Measurements from ENCODE around the gene SYNGR2.

Gene SYNGR2

GRCh38 chr17:78173097-78173715 is 4.8 kb downstream of the SYNGR2 start:
- DNase-seq: no peak

GRCh38 chr17:78174346-78174869 is 6.0 kb downstream of the SYNGR2 start:
- DNase-seq: no peak

DNA sequence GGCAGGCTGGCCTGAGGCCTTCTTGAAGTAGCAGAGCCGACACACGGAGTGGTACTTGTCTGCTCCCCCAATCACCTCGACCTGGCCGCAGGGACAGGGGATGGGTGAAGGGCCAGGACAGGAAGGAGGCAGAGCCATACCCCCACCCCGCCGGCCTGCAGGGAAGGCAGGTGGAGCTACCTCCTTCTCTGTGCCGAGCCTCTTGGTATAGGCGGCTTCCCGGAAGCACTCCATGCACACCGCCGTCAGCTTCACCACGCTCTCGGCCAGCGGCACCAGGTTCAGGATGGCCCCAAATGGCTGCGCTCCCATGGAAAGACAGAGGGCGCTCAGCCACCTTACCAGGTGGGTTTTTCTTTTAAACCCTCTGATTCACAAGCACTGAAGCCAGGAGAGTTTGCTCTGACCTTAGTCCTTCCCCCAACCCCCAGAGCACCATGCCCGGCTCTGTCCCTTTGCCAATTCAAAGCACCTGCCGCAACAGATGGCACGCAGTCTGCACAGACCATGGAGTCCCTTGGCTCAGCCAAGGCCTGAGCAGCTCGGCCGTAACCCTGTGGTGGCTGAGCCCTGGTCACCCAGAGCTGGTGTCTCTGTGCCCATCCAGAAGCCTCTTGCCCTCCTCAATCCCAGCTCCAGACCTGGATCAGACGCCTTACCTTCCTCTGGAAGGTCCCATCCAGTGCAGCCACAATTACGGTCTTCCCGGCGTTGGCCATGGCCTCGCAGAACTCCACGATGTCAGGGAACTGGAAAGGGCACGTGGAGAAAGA is 6.7 kb downstream of the SYNGR2 start:
- no peak for DNase-seq

- no peak for DNase-seq
Observed at GRCh38 chr17:78175643-78175981, 7.2 kb downstream of the SYNGR2 start.

- no peak for DNase-seq
Observed at GRCh38 chr17:78176548-78177025, 8.2 kb downstream of the SYNGR2 start.

DNA sequence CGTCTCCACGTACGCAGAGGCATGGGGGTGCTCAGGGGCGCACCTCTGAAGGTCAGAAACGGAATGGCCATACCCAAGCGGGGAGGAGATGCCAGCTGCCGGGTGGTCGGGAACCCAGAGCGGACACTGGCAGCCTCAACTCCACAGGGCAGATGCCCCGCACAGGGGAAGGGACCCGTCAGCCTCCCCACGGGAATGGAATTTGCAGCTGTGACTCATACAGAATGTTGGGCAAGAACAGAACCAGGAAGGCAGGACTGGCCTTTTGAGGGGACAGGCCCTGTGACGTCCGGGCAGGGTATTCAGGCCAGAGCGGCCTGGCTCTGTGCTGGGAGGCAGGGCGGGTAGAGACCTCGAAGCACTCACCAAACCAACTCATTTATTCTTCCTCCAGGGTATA is 11.0 kb downstream of the SYNGR2 start:
- DNase-seq: peak; percentile 28

DNA sequence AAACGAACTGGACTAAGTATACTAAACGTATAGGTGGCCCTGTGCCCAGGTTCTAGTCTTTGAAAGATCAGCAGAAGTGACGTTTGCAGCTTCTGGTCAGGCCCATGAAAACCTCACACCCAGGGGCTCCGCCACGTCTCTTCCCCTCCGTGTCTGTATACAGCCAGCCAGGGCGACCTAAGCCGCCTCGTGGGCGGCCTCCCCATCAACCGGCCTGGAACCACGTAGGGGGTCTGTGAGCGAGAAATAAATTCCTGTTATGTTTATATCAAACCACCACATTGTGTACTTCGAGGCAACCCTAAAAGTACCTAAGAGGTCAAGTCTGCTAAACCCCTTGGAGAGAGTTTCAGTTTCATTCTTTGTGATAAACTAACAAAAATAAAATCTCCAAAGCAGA is 11.7 kb downstream of the SYNGR2 start:
- no peak for DNase-seq

GRCh38 chr17:78180508-78180907 is 12.1 kb downstream of the SYNGR2 start:
- no peak for DNase-seq

DNA sequence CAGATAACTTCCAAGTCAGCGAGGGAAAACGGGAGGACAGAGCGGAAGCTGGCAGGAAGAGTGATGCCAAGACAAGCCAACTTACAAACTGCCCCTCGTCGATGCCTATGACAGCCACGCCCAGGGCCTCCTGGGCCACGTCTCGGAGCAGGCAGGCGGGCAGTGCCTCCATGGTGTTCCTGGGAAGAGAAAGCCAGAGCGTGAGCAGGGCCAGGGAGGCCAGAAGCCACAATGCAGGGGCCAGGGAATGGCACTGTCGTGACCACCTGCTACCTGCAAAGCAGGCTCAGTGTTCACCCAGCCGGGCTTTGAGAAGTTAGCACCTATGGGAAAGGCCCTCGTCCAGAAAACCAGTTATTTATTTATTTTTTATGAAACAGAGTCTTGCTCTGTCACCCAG is 14.1 kb downstream of the SYNGR2 start:
- DNase-seq: no peak

GRCh38 chr17:78183916-78184315 is 15.5 kb downstream of the SYNGR2 start:
- no peak for DNase-seq

DNA sequence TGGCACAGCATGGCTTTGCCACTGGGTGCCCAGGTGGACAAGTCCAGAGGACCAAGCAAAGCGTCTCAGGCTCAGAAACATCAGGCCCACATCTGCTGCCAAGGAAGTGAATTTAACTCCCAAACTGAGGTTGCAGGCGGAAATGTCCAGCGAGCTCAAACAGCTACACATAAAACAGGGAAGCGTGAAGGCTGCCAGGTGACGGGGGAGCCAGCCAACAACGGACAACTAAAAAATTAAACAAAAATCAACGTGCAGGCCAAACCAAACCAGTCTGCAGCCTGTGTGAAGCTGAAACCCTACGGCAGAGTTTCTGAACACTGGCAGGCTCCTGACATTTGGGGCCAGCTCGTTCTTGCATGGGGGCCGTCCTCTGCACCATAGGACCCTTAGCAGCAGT is 16.0 kb downstream of the SYNGR2 start:
- DNase-seq: no peak

DNA sequence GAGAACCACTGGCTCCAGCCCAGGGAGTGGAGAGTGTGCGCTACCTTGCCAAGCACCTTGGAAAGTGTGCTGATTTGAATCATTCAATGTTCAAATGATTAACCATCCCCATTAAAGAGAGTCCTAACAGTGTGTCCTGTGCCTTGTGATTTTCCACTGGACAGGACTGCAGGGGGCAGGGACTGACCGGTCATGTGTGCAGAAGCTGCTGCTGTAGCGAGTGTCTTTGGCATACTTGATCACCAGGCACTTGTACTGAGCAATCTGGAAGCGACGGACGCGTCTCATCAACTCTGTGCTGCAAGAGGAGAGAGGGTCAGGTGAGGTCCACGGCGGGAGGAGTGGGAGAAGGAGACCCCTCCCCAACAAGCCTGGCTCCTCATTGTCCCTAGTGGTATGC is 16.5 kb downstream of the SYNGR2 start:
- no peak for DNase-seq

- DNase-seq: peak; percentile 19
Observed at GRCh38 chr17:78185981-78186691, 17.8 kb downstream of the SYNGR2 start.

- DNase-seq: peak; percentile 98
Observed at GRCh38 chr17:78186692-78187595, 18.6 kb downstream of the SYNGR2 start, which contains the start of the genes AFMID and TK1. TSS of gene AFMID (plus strand) at chr17:78187362. CDS start at chr17:78187371, 9 bp downstream. TSS of gene TK1 (minus strand) at chr17:78187052. CDS start at chr17:78186994, 58 bp downstream.

- no peak for DNase-seq
Observed at GRCh38 chr17:78196716-78197115, 28.3 kb downstream of the SYNGR2 start.

DNA sequence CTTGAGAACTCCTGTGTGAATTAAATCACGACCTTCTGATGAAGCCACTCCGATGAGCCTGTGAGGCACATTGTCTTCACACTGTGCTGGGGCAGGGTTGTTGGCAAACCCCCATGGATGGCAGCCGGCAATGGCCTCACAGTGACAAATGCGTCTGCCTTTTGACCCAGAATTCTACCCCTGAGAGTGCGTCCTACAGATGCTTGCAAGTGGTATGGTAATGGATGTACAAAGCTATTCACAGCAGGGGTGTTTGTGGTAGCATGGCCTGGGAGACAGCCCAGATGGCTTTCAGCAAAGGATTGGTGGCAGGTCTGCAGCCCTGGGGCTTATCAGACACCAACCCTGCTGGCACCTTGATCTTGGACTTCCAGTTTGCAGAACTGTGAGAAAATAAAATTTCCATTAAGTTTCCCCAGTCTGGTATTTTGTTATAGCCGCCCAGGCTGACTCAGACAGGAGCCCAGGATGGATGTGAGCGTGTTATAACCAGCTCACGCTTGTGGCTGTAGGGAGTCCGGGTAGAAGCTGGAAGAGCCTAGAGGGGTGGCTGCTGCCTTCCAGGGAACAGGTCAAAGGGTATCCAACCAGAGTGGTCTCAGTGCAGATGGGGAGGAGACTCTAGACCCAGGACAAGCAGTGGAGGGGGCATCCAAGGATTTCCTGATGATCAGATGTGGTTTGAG is 28.9 kb downstream of the SYNGR2 start:
- DNase-seq: no peak

GRCh38 chr17:78200451-78200850 is 32.1 kb downstream of the SYNGR2 start:
- no peak for DNase-seq

DNA sequence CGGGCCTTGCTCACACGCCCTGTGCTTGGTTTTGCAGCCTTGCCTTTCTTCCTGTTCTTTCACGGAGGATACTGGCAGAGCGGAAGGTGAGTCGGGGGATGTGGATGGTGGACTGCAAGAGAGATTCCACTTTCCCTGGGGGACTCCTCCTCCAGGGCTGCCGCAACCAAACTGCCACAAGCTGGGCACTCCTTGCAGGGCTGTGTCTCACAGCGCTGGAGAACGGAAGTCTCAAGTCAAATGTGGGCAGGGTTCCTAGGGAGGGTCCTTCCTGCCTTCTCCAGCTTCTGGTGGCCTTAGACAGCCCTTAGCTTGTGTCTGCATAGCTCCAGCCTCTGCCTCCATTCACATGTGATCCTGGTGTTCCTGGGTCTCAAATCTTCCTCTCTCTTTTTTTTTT is 34.3 kb downstream of the SYNGR2 start:
- no peak for DNase-seq

GRCh38 chr17:78204387-78205123 is 36.2 kb downstream of the SYNGR2 start:
- DNase-seq: no peak

DNA sequence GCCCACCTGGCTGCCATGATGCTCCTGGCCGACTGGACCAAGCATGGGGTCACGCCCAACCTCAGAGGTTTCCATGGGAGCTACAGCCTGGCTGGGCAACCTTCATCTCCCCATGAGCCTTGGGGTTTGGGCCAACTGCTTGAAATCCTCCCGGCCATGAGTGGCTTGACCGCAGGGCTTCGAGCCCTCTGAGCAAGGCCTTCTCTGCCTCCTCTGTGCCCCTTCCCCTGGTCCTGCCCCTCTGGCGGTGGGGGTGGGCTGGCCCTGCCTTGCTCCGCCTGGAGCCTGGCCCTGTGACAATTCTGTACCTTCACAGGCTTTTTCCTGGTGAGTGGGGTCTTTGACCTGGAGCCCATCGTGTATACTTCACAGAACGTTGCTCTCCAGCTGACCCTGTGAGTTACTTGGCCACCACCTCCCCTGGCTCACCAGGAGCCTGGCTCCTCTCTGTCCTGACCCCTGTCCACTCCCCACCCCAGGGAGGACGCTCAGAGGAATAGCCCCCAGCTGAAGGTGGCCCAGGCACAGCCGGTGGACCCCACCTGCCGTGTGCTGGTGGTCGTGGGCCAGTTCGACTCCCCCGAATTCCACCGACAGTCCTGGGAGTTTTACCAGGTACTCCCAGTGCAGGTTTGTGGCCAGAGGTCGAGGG is 36.9 kb downstream of the SYNGR2 start:
- no peak for DNase-seq

- DNase-seq: no peak
Observed at GRCh38 chr17:78206298-78206697, 37.9 kb downstream of the SYNGR2 start.

All from T1000 (cell line).